Stimulated activated CD8-positive, alpha-beta memory T cell treated with anti-CD3 and anti-CD28 coated beads, Interleukin-2, amount 100 ng/mL, for 48 hours (primary cell): Measurements from ENCODE around the gene KDM6B.
"Not testable (repeated sequence)": the region's sequence is repeated elsewhere in the genome, so short reads cannot be mapped to it uniquely, and the experiment has no call there.

Experiments used
- DNase-seq, 2 donors: peaks; one replicate each; pipeline ENCODE4 v3.0.0-alpha.2; 2020; ENCODE audit warnings: low read depth in 2 of 2

KDM6B gene

DNA sequence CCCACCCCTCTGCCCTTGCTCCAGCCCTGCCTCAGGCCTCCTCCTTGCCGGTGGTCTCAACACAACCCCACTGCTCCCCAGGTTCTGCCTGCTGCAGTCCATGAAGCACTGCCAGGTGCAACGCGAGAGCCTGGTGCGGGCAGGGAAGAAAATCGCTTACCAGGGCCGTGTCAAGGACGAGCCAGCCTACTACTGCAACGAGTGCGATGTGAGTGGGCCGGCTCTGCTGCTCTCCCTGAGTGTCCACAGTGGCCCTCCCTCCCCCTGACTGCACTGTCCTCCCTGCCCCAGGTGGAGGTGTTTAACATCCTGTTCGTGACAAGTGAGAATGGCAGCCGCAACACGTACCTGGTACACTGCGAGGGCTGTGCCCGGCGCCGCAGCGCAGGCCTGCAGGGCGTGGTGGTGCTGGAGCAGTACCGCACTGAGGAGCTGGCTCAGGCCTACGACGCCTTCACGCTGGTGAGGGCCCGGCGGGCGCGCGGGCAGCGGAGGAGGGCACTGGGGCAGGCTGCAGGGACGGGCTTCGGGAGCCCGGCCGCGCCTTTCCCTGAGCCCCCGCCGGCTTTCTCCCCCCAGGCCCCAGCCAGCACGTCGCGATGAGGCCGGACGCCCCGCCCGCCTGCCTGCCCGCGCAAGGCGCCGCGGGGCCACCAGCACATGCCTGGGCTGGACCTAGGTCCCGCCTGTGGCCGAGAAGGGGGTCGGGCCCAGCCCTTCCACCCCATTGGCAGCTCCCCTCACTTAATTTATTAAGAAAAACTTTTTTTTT lies 19.1 kb downstream of the KDM6B start:
- no peak for DNase-seq

DNA sequence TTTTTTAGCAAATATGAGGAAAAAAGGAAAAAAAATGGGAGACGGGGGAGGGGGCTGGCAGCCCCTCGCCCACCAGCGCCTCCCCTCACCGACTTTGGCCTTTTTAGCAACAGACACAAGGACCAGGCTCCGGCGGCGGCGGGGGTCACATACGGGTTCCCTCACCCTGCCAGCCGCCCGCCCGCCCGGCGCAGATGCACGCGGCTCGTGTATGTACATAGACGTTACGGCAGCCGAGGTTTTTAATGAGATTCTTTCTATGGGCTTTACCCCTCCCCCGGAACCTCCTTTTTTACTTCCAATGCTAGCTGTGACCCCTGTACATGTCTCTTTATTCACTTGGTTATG lies 19.6 kb downstream of the KDM6B start:
- no peak for DNase-seq

DNA sequence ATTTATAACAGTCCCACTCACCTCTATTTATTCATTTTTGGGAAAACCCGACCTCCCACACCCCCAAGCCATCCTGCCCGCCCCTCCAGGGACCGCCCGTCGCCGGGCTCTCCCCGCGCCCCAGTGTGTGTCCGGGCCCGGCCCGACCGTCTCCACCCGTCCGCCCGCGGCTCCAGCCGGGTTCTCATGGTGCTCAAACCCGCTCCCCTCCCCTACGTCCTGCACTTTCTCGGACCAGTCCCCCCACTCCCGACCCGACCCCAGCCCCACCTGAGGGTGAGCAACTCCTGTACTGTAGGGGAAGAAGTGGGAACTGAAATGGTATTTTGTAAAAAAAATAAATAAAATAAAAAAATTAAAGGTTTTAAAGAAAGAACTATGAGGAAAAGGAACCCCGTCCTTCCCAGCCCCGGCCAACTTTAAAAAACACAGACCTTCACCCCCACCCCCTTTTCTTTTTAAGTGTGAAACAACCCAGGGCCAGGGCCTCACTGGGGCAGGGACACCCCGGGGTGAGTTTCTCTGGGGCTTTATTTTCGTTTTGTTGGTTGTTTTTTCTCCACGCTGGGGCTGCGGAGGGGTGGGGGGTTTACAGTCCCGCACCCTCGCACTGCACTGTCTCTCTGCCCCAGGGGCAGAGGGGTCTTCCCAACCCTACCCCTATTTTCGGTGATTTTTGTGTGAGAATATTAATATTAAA lies 20.2 kb downstream of the KDM6B start:
- DNase-seq: no peak

DNA sequence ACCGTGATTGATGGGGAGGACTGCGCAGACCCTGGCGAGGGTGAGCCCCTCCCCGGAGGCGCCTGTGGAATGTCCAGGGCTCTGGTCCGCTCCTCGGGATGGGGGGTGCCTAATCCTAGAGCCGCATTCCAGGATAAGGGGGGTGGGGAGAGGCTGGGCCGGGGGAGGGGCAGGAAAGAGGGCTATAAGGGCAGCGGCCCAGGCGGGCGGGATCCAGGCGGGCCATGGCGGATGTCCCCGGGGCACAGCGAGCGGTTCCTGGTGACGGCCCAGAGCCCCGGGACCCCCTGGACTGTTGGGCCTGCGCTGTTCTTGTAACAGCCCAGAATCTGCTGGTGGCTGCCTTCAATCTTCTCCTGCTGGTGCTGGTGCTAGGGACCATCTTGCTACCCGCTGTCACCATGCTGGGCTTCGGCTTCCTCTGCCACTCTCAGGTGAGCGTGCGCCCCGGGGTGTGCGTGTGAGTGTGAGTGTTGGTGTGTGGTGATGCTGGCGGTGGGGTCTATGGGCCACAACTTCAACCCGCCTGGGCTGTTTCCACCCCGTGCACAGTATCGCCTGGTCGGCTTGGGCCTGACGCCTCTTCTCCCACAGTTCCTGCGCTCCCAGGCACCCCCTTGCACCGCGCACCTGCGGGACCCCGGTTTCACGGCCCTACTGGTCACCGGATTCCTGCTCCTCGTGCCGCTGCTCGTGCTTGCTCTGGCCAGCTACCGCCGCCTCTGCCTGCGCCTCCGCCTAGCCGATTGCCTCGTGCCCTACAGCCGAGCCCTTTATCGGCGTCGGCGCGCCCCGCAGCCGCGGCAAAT lies 21.0 kb downstream of the KDM6B start, which contains the start of gene TMEM88:
TSS of gene TMEM88 (plus strand) at position 216 of the 809 bp plus-strand sequence. CDS start at position 225, 9 bp downstream.
- DNase-seq: no peak

DNA sequence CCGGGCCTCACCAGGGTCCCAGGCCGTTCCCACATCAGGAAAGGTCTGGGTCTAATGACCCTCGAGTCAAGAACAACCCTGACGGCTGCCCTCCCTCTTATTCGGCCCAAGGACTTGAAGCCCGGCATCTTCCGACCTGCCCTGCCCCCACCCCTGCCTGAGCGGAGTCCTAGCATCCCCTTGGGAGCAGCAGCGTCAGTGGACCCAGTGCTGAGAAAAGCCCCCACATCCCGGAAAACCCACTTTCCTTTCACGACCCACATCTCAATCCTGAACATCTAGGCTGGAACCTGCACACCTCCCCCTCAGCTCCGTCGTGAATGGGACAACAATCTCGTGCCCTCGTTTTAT lies 21.6 kb downstream of the KDM6B start:
- DNase-seq: no peak

DNA sequence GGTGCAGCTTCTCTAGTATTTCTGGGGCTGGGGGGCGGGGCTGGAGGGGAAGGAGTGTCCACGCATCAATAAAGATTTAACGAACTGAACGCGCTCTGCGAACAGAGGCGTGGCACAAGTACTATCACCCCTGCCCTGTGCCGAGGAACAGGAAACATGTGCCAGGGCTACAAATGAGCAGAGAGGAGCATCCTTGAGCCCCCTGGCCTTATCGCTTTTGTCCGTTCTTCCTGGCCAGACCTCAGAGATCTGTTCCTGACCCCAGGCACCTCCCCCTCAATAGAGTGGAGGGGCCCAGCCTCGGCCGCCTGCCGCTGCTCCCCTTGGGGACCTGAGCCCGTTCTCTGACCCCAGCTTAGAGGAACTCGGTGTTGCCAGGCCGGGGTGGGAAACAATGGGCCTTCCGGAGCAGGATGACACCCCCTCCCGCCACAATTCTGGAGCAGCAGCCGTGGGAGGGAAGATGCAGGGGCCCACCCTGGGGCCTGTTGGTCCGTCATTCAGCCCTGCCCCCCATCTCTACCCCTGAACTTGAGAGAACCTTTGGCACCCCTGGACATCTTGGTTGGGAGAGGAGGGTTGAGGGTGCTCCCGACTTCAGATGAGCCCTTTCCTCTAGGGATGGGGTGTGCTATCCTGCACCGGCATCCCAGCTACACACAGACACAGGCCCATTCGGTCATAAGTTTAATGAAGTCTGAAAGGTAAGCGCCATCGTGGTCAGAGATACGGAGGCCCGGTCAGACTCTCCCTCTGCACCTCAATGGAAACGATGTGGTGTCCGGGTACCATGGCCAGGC lies 22.2 kb downstream of the KDM6B start:
- no peak for DNase-seq

DNA sequence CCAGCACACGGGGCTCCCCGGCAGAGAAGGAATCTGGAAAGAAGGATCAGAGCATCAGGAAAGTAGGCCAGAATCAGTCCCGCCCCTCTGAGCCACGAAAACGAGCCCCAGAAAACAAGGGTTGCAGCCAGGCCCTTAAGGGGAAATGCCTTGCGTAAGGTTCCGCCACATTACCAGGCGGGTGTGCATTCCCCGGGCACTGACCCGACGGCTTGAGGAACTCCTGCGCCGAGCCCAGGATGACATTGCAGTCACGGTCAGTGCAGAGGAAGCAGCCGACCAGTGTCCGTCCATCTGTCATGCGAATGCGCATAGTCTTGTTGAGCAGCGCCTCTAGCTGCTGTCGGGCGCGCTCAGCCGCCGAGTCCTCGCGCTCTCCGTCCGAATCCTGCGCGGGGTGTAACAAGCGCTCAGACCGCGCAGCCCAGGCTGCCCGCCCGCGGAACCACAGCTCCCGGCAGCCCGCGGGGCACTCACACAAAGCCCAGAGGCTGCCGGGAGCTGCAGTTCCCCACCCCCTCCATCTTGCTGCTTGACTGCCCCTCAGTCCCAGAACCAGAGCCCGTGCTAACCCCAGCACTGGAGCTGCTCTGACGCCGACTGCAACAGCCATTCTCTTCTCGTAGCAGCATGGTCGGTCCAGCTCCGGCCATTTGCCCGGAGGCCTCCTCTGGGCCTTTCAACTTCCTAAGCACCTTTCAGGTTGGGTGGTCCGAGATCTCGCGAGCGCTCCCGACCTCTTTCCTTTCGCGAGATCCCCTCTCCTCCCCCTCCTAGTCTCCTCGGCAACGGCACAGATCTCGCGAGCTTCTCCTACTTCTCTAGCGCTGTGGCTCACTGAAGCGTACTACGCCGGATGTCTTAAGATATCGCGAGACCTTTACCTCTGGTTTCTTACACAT lies 23.0 kb downstream of the KDM6B start, which contains the start of gene NAA38:
TSS of gene NAA38 (minus strand) at position 749 of the 902 bp plus-strand sequence. CDS start at position 653, 96 bp downstream.
- DNase-seq: peak; percentile 84 to 86

DNA sequence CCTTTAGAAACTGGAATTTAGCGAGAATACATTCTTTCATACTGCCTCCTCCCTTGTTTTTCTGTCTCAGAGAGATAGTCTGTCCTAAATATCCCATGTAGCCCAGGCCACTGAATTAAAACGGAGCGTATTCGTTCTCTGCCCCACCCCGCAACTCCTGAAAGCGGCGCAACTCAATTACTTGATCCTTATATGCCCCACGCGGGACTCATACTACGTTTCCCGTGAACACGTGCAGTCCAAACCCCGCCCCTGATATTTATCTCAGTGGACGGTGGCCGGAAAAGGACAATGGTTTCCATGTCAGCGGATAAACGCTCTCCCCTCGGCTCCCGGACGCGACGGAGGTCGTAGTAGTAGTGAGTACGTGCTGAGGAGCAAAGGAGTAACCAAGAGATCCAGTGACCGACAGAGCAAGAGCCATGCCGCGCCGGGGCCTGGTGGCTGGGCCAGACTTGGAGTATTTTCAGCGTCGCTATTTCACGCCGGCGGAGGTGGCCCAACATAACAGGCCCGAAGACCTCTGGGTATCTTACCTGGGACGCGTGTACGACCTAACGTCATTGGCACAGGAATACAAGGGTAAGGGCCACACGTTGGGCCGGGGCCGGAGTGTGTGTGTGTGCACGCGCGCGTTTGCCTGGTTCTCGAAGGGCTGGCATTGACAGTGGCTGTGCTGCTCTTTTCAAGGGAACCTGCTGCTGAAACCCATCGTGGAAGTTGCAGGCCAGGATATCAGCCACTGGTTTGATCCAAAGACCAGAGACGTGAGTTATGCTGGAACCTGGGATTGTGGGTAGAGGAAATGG lies 23.9 kb downstream of the KDM6B start, which contains the start of gene CYB5D1:
TSS of gene CYB5D1 (plus strand) at position 291 of the 809 bp plus-strand sequence. CDS start at position 423, 132 bp downstream.
- DNase-seq: peak; percentile 73 to 80

DNA sequence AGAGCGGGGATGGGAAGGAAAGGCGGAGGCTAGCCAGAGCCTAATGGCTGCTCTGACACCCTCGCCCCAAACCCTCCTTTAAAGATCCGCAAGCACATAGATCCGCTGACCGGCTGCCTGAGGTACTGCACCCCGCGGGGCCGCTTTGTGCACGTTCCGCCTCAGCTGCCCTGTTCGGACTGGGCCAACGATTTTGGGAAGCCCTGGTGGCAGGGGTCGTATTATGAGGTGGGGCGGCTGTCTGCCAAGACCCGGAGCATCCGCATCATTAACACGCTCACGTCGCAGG lies 24.4 kb downstream of the KDM6B start:
- DNase-seq: no peak

DNA sequence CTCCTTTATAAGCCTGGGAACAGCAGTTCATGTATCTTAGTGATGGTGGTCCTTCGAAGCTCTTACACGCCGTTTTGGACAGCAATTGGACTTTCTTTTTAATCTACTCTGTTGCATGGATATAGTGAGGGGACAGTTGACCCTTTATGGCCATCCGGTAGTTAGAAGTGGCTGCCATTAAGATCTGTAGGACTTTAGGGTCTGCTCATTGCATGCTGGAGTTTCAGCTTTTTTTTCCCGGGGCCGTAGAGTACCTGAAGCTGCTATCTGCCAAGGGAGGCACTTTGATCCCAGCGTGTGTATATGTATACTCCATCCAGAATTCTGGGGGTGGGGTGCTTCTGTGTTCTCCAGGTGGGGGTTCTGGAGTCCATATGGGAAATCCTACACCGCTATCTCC lies 25.0 kb downstream of the KDM6B start:
- DNase-seq: no peak

DNA sequence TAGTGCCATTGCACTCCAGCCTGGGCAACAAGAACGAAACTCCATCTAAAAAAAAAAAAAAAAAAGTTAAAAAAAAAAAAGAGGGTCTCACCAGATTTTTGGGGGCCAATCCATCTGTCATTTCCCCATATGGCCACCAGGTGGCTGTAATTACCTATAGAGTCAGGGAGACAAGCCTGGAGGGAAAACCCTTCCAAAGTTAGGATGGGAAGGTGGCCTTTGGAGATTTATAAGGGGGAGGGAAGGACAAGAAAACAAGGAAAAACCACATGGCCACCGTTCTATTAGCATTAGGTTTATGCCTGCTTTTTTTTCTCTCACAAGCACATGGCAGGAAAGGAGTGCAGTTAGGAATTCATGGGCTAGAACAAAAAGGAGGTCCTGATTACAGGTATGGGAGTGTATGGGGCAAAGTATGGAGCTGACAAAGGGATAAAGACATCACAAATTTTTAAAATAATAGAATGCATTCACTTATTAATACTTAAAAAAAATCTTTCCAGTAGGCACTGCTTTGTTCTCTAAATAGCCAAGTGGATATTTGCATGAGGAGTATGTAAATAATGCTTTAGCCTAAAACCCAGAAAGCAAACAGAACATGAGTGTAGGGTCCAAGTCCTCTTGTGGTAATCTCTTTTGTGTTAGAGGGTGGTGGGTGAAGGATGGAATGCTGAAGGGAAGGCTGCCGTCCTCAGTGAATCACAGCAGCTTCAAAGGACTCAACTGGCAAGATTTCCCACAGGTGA lies 28.8 kb downstream of the KDM6B start:
- no peak for DNase-seq

DNA sequence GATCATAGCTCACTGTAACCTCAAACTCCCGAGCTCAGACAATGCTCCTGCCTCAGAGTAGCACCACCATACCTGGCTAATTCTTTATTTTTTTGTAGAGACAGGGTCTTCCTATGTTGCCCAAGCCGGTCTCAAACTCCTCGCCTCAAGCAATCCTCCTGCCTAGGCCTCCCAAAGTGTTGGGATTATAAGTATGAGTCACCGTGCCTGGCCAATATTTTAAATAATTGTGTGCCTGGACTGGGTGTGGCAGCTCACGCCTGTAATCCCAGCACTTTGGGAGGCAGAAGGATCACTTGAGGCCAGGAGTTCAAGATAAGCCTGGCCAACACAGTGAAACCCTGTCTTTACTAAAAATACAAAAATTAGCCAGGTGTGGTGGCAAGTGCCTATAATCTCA lies 30.4 kb downstream of the KDM6B start:
- not testable (repeated sequence) for DNase-seq

DNA sequence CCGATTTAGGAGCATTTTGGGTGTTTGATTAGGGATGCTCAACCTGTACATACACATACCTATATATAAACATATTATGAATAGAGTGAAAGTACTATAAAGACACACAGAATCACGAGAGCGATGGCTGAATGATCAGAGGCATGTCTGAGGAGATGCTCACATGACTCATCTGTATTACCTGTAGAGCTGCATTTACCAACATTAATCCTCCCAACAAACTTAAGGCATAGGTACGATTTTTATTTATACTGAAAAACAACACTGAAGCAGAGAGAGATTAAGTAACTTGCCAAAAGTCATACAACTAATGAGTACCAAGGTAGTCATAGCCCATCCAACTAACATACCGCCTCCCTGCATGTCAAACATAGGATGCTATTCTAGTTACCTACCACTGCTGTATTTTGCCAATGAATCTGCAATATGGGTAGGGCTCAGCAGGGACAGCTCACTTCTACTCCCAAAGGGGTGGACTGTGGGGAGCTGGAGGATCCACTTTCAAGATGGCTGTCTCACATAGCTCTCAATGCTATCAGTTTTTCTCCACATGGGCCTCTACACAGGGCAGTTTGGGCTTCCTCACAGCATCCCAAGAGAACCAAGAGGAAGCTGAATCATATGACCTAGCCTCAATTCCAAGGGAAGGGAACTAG lies 31.1 kb downstream of the KDM6B start:
- DNase-seq: no peak

DNA sequence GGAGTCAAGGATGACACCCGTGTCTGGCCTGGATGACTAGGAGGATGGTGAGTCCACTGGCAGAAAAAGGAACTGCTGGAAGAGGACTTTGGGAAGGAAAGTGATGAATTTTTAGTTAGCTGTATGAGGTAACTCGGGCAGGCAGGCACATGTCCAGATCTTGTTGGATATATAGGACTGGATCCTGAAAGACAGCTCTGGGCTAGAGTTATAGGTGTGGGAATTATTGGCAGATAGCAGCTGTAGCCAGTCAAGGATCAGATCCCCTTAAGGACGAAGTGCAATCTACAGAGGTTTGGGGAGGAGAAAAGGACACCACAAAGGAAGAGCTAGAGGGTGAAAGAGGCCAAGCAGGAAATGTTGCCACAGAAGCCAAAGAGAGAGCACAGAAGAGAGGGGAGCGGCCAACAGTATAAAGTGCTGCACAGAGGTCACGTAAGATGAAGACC lies 33.9 kb downstream of the KDM6B start:
- no peak for DNase-seq

DNA sequence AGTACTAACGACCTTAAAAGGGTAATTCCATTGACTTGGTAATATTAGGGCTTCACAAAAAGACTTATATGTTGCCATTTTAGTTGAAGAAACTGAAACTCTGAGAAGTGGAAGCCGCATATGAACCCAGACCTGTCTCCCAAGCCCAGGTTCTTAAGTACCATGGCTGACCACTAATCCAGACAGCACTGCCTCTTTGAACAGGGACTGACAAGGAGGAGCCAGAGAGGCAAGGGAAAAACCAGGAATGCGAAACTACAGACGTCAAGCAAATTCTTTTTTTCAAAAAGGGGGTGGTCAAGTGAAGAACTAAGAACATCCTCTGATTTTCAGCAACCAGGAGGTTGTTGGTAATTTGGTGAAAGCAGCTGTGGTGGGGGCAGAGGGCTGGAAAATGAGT lies 39.0 kb downstream of the KDM6B start:
- no peak for DNase-seq

DNA sequence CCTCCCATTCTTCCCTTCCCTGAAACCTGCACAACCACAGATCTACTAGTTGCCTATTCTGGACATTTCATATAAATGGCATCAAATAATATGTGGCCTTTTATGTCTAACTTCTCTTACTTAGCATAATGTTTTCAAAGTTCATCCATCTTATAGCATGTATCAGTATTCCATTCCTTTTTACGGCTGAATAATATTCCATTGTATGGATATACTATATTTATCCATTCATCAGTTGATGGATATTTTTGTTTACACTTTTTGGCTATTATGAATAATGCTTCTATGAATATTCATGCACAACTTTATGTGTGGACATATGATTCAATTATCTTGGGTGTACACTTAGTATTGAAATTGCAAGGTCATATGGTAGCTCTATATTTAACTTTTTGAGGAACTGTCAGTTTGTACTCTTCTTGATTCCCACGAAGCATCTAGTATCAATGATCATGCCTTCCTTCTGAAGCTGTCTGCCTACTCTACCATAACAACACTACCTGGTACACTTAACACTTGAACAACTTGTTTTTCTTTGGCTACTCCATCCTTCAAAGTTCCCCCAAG lies 41.9 kb downstream of the KDM6B start:
- DNase-seq: no peak

DNA sequence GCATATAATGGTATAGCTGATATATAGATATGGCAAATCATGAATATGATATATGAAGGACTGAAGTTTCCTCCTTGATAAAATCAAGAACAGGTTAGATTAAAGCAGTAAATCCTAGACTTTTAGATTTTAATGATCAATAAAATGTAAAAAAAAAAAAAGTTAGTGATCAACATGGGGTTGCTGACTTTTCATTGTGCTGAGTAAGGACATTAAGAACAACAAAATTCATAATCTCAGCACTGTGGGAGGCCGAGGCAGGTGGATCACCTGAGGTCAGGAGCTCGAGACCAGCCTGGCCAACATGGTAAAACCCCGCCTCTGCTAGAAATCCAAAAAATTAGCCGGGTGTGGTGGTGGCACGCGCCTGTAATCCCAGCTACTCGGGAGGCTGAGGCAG lies 44.2 kb downstream of the KDM6B start:
- DNase-seq: no peak
